LoVo (cell line): ENCODE measurements around the gene PI4K2A.
"Not testable (repeated sequence)": the region's sequence is repeated elsewhere in the genome, so short reads cannot be mapped to it uniquely, and the experiment has no call there.

ENCODE experiments used
- DNase-seq: peaks from one replicate; pipeline ENCODE4 v3.0.0-alpha.2; 2016; ENCODE audit warnings: low spot score

Gene PI4K2A

DNA sequence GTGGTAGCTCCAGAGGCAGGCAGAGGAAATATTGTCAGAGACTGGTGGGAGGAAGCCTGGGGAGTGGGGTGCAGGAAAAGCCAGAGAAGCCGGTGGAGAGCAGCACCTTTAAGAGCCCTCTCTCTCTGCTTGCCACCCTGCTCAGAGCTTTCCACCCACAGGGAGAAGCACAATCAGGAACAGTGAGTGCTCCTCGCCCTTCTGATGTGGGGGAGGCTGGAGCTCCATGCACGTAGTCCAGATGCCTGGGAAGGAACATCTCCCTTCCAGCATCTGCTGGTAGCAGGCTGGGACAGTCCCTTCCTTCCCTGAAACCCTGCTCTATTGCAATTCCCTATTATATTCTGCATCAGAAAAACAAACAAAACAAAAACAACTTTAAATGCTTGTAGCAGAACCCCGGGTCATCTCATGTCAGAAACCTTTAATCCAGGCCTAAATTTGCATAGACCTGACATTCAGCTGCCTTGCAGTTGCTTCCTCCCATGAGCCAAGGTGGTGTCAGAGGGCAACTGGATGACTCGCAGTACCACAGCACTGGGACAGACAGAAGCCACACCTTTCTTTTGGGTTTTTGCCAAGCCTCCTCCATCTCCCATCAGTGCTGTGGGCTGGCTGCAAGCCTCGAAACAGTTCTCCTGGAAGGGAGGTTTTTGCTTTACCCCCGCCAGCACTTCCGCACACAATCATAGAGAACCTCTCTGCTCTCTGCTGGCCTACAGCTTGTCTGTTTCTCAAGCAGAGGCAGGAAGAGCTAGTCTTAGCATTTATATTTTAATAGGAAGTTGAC lies 33.5 kb downstream of the PI4K2A start:
- peak; percentile 61 for DNase-seq

- no peak for DNase-seq
Observed at GRCh38 chr10:97675222-97675621, 34.8 kb downstream of the PI4K2A start.

DNA sequence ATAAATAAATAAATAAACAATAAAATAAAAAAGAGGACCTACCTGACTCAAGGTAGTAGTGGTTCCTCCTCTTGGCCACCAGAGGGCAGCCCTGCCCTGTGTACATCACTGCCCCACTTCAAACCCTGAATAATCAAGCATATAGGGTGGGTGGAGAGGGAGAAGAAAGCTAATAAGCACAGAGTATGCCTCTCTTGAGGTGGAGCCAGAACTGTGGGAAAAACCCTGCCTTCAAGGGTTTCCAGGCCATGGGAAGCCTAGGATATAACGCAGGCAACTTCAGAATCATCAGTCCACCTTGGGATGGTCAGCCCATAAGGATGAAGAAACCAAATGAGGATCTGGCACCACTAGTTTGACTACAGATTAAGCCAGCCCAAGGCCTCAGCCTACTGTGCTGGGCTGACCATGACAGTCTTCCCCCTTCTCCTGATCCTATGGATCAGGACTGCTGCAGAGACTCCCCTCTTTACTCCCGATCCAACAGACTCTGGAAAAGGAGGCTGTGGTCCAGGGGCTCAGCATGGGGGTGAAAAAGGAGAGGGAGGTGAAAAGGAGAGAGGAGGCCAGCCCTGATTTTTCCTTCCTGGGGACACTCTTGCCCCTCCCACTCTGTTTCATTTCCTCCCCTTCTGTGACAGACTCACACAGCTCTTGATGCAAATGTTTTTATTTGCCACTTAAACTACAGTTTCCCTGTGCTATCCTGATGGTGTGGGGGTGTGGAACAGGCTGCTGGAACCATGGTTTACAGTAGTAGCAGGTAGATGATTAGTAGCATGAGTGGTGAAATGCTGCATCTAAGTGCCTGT lies 36.5 kb downstream of the PI4K2A start:
- DNase-seq, result peak; percentile 47

GRCh38 chr10:97679594-97679993 lies 39.1 kb downstream of the PI4K2A start:
- DNase-seq, result no peak

DNA sequence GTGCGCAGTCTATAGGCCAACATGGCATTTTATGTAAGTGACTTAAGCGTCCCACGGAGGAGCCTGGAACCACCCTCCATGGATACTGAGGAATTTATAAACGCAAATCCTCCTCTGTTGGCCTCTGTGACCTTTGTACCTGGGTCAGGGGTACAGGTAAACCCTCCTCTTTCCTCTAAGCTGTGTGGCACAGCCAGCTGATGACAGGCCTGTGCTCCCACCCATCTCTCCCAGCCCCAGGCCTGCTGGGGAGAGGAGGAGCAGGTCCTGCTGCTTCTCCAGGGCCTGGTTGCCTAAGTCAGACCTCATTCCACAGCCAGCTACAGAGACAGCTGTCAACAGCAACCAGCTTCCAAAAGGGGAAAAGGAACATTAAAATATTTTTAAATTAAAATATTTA lies 41.6 kb downstream of the PI4K2A start:
- no peak for DNase-seq

GRCh38 chr10:97683556-97684367 lies 43.3 kb downstream of the PI4K2A start:
- DNase-seq, result no peak

DNA sequence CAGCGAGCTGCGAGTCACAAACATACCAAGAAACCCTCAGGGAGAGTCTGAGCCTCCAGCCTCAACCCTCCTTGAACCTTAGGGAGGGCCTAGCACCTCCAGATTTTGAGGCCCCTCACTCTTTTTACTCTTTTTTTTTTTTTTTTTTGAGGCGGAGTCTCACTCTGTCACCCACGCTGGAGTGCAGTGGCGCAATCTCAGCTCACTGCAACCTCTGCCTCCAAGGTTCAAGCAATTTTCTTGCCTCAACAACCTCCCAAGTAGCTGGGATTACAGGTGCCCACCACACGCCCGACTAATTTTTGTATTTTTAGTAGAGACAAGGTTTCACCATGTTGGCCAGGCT lies 43.9 kb downstream of the PI4K2A start:
- not testable (repeated sequence) for DNase-seq

- DNase-seq, result no peak
Observed at GRCh38 chr10:97684866-97685394, 44.5 kb downstream of the PI4K2A start.

- no peak for DNase-seq
Observed at GRCh38 chr10:97685395-97685958, 45.0 kb downstream of the PI4K2A start.

GRCh38 chr10:97686301-97686961 lies 46.0 kb downstream of the PI4K2A start:
- DNase-seq, result no peak

- DNase-seq, result peak; percentile 99
Observed at GRCh38 chr10:97686962-97687784, 46.7 kb downstream of the PI4K2A start, which contains the start of gene AVPI1. Gene AVPI1, minus strand, starts transcription at chr10:97687241. Its CDS starts 7,336 bp downstream, at chr10:97679905.

- DNase-seq, result no peak
Observed at GRCh38 chr10:97687785-97688781, 47.6 kb downstream of the PI4K2A start.

- DNase-seq, result peak; percentile 52
Observed at GRCh38 chr10:97689559-97690020, 49.1 kb downstream of the PI4K2A start.

DNA sequence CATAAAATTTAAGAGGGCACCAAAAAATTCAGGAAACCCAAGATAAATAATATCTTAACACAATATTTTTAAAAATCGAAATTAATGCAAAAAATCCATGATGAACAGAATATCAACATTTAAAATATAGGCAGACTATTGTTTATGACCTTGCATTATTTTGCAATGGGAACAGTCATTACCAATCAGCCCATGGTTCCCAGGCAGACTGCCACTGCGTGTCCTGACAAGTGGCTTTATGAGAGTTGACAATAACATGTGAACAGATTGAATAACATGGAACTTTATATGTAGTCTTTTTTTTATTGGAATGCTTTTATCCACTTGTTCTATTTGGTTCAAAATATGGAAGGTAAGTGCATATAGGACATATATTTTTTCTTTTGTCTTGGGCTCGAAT lies 49.7 kb downstream of the PI4K2A start:
- DNase-seq, result no peak

GRCh38 chr10:97698072-97698655 lies 57.7 kb downstream of the PI4K2A start:
- DNase-seq, result not testable (repeated sequence)

- DNase-seq, result peak; percentile 73
Observed at GRCh38 chr10:97701438-97702069, 61.1 kb downstream of the PI4K2A start.

DNA sequence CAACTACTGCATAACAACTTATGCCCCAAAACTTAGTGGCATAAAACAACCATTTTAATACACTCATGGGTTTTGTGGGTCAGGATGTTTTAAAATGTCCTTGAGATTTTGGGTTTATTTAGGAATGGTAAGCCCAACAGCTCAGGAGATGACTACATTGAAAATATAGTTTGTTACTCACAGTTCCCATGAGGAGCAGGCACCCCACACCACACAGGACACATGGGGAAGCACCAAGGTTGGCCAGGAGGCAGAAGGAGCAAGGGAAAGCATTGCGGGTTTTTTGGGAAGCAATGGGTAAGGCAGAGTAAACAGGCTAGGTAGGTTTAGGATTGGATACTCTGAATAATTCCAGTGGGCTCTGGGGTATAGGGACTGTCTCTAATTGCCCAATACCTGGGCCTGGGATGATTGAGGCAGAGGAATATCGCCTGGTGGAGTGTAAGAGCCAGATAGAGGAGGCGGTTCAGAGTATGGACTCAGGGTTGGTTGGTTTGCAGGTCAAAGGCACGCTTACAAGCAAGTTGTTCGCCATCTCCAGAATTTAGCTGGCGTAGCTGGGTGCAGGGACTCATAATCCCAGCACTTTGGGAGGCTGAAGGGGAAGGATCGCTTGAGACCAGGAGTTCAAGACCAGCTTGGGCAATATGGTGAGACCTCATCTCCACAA lies 63.1 kb downstream of the PI4K2A start:
- no peak for DNase-seq
